ENCODE results near the gene AHCYL1.
"Not testable (repeated sequence)": the region's sequence is repeated elsewhere in the genome, so short reads cannot be mapped to it uniquely, and the experiment has no call there.

Gene AHCYL1

DNA sequence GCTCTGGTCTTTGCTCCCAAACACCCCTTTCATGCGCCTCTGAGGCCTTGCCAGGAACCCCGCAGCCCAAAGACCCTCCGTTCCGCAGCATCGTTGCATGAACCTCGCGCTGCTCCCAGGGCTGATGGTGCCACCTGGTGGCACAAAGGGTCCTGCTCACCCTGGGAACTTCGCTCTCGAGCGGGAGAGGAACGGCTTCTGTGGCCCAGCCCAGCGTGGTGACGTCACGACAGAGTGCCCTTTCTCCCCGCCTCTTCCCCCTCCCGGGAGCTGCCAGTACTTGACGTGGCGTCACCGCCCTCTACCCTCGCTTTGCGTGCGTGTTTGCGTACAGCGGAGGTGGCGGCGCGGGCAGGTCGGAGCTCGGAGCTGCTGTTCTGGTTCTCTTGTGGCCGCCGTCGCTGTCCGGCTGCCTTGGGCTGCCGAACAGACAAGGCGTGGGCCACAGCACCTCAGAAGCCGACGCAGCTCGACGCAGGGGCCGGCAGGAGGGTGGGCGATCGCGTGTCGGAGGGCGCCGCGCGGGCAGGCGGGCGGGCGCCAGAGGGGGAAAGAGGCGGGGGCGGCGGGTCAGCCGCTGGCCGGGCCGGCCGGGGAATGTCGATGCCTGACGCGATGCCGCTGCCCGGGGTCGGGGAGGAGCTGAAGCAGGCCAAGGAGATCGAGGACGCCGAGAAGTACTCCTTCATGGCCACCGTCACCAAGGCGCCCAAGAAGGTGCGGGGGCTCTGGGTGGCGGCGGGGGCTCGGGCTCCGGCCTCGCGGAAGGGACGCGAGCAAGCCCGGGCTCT, at the start of gene AHCYL1:
Gene AHCYL1, plus strand, starts transcription at position 310 of the 791 bp plus-strand sequence. Its CDS starts 288 bp downstream, at position 598.
- DNase-seq (ENCODE audit: low read depth in 2 of 2), result peak; percentile 99

DNA sequence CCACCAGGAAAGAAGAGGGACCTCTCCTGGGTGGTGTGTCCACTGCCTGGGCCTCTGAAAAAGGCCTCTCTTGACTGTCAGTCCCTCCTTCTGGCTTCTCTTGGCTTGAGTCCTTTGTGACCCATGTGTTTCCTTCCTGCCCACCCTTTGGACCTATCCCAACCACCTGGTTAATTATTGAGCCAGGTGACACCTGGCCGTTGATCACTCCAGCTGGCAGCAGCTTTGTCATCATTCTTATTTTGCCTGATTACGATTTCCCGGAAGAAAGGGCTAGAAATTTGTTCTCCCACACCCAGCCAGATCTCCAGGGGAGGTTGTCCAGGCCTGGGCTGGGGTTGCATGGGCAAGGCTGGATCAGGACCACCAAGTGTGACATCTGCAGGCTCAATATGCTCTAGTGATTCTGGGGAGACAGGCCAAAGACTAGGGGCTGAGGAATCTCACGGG, 49.1 kb upstream of the AHCYL1 start:
- no peak for DNase-seq (ENCODE audit: low read depth in 2 of 2)

DNA sequence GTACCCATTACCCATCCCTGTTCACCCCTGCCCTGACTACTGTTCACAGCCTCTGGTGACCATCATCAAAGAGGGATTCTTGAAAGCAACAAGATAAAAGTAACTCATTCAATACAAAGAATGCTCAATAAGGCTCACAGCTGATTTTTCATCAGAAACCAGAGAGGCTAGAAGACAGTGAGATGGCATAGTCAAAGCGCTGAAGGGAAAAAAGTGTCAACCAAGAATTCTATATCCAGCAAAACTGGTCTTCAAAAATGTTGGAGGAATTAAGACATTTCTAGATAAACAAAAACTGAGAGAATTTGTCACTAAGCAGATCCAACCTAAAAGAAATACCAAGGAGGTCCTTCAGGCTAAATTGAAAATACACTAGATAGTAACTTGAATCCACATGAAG, 46.8 kb upstream of the AHCYL1 start:
- no peak for DNase-seq (ENCODE audit: low read depth in 2 of 2)

DNA sequence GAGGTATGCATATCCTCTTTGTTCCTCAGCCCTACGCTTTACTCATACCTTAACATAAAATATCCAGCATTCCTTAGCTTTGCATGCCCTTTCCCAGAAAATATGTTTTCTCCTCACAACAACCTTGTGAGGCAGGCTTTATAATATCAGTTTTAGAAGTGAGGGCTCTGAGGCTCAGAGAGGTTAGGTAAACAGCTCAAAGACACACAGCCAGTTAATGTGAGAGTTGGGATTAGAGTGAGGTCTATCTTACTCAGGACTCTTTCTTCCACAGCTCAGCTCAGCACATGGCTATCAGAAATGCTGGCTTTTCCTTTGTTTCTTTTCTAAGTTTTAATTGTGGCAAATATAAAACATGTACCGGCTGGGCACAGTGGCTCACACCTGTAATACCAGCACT, 46.0 kb upstream of the AHCYL1 start:
- DNase-seq (ENCODE audit: low read depth in 2 of 2), result no peak

DNA sequence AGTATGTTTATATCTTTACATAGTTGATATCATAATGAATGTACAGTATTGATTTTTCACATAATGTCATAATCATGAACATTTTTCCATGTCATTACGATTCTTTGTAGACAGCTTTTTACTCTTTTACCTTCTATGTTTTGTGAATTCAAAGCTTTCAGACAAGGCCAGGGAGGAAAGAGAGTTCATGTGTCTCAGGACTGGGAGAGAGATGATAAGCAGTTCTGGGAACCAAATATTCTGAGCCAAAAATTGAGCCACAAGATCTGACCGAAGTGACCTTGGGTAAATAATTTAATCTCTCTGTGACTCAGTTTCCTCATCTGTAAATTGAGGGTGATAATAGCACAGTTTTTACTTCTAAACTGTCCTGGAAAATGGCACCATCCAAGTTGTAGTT, 42.1 kb upstream of the AHCYL1 start:
- DNase-seq (ENCODE audit: low read depth in 2 of 2), result no peak

DNA sequence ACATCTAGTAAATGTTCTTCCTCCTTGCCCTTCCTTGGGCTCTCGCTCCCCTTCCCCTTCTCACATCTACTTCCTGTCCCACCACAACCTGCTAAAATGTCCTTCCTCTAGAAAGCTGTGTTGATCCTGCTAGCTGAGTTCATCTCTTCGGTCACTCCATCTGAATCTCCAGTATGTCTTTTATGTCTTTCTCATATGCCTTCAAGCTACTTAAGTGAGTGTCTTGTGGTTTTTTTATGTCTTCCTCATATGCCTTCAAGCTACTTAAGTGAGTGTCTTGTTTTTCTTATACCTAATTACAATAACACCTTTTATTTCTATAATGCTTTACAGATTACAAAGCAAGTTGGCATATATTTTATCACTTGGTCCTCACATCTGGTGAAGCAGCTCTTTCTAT, 40.0 kb upstream of the AHCYL1 start:
- no peak for DNase-seq (ENCODE audit: low read depth in 2 of 2)

DNA sequence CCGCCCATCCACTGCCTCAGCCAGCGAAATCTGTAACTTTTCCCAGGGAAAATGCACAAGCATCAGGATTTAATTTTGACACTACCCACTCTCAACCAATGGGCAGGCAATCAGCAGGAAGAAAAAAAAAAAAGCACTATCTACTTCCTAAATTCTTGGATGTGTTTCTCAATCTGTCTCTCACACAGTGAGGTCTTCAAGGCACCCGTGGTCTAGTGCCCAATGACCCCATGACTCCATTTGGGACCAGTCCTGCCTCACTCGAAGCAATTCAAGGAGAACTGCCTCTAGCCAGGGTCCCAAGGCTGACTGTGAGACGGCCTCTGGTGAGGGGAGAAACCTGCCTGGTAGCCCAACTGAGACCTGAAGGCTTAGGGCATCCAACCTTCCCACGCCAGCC, 38.1 kb upstream of the AHCYL1 start:
- DNase-seq (ENCODE audit: low read depth in 2 of 2), result no peak

DNA sequence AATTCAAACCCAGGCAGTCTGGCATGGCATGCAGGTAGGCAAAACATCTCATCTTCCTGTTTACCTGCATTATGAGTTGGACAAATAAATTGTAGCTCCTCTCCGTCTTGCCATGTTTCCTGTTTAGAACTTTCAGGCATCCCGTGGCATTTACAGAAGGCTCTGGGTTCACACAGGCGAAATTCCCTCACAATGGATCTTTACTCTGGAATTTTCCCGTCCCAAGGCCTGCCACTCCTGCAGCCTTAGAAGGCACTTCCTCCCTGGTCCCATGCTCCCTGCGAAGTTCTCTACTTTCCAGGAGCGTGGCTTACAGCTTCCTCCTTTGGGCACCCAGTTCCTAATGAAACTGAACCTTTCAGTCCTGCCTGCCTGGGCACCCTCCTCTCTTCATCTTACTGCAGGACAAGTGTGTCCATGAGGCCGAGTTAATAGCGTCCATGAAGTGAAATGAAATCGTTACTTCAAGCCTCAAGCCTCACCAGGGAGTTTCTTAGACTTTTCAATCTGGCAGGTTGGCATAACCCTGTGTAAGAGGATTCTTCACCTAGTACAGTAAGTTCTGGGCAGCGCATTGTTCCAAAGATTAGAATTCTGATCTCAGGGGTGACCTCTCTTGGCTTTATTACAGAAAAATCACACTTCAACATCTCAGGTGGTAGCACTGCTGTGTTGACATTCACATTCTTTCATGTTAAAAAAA, 36.8 kb upstream of the AHCYL1 start:
- DNase-seq (ENCODE audit: low read depth in 2 of 2), result no peak

DNA sequence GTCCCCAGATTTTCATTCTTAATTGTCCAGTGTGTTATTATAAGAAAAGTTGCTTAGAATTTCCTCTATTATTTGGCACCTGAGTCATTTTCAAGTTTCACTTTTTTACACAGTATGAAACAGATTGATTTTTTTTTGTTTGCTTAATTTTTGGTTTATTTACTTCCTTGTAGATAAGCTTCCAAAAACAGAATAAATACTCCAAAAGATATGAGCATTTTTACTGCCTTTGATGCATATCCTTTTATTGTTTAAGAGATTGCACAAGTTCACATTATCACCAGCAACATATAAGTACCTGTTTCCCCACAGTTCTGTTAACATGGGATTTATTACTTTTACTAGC, 36.3 kb upstream of the AHCYL1 start:
- no peak for DNase-seq (ENCODE audit: low read depth in 2 of 2)

DNA sequence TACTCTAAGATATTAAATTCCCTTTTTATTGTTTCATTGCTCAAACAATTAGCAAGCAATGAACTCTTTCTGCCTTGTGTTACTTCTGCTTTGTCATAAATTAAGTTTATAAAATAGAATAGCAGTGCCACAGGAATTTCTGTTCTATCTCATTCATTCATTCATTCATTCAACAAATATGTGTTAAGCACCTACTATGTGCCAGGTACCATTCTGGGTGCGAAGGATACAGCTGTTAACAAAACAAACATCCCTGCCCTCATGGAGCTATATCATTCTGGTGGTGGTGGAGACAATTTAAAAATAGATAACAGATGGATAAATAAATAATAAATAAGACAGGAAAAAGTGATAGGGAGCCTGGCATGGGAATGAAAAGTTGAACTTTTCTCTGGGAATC, 34.5 kb upstream of the AHCYL1 start:
- no peak for DNase-seq (ENCODE audit: low read depth in 2 of 2)

DNA sequence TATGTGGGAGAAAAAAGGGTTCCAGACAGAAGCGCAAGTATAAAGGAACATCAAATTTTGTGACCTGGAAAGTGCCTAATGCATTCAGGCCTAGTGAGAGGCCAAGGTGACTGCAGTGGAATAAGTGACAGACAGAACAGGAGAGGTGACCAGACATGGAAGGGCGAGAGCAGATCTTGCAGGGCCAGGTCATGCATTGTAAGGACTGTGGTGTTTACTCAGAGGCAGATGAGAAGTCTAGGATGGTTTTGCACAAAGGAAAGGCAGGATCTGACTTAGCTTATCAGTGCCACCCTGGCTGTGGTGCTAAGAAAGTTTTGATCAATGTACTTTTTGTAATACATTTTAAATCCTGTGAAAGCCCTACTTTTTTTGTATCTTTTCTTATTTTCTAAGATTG, 34.1 kb upstream of the AHCYL1 start:
- DNase-seq (ENCODE audit: low read depth in 2 of 2), result no peak

DNA sequence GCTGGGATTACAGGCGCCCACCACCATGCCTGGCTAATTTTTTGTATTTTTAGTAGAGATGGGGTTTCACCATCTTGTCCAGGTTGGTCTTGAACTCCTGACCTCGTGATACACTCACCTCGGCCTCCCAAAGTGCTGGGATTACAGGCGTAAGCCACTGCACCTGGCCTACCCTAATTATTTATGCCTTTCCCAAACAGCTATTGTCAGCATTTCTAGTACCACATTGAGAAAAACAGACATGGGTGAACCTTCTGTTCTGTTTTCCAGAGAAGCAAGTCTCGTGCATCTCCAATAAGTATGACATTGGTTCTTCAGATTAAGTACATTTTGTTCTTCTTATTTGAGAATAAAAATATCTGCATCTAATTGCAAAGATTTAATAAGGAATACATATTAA, 33.1 kb upstream of the AHCYL1 start:
- not testable (repeated sequence) for DNase-seq (ENCODE audit: low read depth in 2 of 2)

DNA sequence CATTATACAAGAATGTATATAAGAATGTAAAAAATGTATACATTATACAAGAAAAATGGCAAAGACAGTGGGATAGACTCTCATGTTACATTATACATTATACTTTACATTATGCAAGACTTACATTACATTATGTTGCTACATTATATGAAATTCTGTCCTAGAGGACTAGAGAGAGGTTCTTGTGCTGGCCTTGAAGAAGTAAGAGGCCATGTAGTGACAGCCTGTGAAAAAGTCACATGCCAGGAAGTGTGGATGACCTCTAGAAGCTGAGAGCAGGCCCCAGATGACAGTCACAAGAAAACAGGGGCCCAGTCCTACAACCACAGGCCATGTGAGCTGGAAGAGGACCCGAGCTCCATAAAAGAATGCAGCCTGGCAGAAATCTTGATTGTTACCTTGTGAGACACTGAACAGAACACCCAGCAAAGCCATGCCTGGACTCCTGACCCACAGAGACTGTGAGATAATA, 30.5 kb upstream of the AHCYL1 start:
- no peak for DNase-seq (ENCODE audit: low read depth in 2 of 2)

DNA sequence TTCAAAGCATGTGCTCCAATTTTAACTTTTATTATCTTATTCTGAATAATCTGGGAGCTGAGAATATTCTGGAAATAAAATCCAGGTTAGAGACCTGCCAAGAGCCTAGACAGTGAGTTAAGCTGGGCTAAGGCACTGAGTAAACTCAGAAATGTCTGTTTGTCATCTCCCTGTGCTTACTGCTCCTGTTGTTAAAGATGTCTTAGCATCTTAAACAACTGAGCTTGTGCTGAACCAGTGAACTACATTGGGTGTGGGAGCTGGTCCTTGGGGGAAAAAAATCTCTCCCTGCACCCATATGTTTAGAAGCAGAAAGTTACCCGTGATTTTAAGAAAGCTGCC, 25.0 kb upstream of the AHCYL1 start:
- no peak for DNase-seq (ENCODE audit: low read depth in 2 of 2)

DNA sequence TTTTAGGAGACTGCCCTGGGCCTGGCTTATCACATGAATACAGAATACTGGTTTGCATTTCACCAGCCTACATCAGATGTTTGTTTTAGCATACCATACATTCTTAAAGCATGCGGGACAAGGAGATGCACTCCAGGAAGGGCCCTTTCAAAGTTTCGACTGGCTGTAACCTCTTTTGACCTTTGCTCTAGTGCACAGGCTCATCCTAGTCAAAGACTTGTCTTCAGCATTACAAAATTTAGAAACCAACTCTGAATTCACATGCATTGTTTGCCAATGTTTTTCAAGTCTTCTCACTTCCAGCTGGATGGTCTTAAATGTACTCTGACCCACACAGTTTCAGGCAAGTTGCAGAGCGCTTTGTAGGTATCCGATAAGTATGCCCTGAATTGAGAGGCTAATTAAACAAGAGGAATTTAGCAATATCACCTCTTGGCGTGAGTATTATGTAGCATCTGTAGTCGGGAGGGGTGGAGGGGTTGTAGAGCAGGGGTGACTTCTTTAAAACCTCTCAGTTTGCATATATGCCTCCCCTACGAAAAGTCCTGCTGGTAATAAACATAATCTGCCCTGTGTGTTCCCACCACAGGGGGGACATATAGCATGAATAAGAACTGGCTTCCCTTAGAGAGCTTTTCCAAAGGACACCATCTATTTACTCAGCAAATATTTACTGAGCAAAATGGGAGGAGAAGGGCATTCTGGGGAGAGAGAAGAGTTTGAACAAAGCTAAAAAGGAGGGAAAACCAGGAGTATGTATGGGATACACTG, 24.4 kb upstream of the AHCYL1 start:
- no peak for DNase-seq (ENCODE audit: low read depth in 2 of 2)

DNA sequence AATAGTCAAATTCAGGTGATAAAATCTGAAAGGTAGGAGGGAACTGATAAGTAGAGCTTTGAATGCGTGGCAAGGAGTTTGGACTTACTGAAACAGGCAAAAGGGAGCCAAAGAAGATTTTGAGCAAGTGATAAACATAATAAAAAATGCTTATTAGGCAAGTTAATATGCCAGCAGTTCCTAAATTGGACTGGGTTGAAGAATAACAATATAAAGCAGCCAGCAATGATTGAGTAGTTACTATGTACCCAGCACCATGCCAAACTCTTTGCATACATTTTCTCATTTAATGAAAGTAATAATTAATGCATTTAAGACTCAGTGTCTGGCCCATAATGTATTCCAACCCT, 23.8 kb upstream of the AHCYL1 start:
- DNase-seq (ENCODE audit: low read depth in 2 of 2), result no peak

DNA sequence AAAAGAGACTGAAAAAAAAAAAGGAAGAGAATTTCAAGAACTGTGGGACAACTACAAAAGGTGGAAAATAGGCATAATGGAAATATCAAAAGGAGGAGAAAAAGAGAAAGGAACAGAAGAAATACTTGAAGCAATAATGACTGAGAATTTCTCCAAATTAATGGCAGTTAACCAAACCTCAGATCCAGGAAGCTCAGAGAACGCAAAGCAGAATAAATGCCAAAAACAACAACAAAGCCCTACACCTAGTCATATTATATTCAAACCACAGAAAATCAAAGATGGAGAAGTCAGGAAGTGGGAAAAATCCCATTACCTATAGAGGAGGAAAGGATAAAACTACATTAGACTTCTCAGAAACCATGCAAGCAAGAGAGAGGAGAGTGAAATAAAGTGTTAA, 20.7 kb upstream of the AHCYL1 start:
- DNase-seq (ENCODE audit: low read depth in 2 of 2), result no peak

DNA sequence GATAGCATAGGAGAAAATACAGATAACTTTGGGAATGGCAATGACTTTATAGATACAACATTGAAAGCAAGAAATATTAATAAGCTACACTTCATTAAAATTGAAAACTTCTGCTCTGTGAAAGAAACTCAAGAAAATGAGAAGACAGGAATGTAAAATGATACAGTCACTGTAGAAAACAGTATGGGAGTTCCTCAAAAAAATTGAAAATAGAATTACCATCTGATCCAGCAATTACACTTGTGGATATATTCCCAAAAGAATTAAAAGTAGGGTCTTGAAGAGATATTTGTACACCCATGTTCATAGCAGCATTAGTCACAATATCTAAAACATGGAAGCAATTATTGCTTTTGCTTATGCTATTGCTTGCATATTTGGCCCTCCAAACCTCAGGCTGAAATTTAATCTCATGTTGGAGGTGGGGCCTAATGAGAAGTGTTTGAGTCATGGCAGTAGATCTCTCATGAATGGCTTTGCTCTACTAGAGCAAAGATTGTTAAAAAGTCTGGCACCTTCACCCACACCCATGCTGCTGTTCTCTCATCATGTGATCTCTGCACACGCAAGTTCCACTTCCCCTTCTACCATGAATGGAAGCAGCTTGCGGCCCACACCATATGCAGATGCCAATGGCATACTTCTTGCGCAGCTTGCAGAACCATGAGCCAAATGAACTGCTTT, 15.3 kb upstream of the AHCYL1 start:
- no peak for DNase-seq (ENCODE audit: low read depth in 2 of 2)

DNA sequence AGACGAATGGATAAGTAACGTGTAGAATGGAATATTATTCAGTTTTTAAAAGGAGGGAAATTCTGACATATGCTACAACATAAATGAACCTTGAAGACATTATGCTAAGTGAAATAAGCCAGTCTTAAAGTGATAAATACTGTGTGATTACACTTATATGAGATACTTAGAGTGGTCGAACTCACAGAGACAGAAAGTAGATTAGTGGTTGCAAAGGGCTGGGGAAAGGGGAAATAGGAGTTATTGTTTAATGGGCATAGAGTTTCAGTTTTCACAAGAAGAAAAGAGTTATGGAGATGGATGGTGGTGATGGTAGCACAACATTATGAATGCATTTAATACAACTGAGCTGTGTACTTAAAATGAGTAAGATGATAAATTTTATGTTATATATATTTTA, 14.7 kb upstream of the AHCYL1 start:
- no peak for DNase-seq (ENCODE audit: low read depth in 2 of 2)

DNA sequence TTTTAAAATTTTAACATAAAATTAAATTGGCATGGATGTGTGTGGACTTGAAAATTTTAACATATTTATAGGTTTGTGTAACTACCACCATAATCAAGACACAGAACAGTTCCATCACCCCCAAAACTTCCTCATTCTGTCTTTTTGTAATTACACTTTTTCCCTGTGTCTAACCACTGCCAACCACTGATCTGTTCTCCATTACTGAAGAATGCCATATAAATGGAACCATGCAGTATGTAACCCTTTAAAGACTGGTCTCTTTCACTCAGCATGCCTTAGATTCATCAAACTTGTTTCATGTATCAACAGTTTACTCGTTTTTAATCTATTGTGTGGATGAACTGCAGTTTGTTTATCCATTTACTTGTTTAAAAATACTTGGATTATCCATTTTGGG, 13.0 kb upstream of the AHCYL1 start:
- no peak for DNase-seq (ENCODE audit: low read depth in 2 of 2)

DNA sequence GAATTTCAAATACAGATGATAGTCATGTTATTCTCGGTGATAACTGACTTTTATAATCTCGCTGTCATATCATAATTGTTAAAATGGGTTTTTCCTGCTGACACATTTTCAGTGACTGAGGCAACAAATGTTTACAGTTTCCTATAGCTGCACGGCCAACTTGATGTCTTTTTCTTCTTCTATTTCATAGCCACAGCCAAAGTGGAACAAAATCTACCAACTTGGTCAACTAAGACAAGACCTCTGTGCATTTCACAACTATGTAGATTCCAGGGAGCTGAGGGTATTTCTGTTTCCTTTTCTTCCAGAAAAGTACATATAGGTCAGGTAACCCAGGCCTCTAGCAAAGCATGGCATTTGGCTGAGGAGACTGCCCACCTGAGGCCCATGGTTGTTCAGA, 10.4 kb upstream of the AHCYL1 start:
- no peak for DNase-seq (ENCODE audit: low read depth in 2 of 2)

DNA sequence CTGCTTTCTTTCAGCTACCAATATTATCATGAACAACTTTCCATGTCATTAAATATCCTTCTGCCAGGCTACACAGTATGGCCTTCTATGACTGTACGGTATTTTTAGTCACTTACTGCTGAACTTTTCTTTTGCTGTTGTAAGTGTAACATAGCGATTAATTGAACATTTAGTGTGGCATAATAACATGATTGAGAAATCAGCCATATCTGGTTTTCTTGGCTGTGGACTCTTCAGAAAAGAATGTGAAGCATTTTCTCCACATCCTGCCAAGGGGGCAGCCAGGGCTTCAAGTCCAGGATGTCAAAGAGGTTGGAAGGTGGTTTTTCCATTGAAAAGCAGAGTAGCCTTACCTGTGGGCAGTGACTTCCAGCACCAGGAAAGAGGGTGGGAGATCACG, 8.8 kb upstream of the AHCYL1 start:
- no peak for DNase-seq (ENCODE audit: low read depth in 2 of 2)
